LoVo (cell line): ENCODE data around the gene SRSF8.
A peak's percentile ranks its signal among the peaks of the same experiment; 100 is the strongest.

Experiments used
- DNase-seq: peaks from one replicate; pipeline ENCODE4 v3.0.0-alpha.2; 2016; ENCODE audit warnings: low spot score

SRSF8 gene

DNA sequence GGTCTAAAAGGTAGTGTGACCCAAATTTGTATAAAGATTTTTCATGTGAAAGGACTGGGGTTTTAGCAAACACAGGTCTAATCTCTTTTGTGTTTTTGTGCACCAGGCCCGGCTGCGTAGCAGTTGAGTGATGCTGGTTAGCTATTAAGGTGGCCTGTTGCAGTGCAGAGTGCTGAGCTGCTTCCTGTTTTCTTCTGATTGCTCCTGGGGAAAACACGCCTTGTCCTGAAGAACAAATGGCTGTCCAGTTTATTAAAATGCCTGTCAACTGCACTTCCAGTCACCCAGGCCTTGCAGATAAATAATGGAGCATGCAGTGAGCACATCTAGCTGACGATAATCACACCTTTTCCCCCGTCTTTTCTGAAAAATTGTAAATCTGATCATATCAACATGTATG is 1.8 kb downstream of the SRSF8 start:
- peak; percentile 90 for DNase-seq

DNA sequence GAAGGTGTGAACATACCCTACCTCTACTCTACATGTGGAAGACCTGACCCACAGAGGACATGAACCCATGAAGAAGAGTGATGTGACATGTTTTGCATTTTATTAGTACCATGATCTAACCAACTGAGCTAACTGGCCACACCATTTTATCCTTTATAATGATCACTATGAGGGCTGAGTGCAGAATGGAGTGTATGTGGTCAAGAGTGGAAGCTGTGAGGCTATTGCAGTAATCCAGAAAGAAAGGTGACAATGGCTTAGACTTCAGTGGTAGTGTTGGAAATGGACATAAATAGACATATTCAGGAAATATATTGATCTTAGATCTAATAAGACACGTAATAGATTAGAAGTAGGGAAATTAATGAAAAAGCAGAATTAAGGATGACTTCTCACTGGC is 3.8 kb downstream of the SRSF8 start:
- no peak for DNase-seq

DNA sequence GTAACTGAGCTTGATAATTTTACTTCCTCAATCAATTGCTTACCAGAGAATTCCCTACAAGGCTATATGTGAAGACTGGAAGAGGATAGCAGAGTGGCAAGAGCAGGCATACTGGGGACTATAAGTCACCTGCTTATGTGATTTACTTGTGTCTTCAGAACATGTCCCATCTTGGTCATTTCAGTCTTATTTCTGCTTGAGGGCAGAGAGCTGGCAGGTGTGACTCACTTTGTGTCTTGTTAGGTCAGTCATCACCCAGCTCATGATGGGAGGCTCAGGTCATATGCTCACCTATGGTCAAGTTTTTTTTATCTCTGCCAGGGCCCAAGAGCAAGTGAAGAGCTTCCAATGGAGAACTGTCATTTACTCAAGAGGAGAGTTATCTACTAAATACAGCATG is 6.2 kb downstream of the SRSF8 start:
- DNase-seq: no peak

DNA sequence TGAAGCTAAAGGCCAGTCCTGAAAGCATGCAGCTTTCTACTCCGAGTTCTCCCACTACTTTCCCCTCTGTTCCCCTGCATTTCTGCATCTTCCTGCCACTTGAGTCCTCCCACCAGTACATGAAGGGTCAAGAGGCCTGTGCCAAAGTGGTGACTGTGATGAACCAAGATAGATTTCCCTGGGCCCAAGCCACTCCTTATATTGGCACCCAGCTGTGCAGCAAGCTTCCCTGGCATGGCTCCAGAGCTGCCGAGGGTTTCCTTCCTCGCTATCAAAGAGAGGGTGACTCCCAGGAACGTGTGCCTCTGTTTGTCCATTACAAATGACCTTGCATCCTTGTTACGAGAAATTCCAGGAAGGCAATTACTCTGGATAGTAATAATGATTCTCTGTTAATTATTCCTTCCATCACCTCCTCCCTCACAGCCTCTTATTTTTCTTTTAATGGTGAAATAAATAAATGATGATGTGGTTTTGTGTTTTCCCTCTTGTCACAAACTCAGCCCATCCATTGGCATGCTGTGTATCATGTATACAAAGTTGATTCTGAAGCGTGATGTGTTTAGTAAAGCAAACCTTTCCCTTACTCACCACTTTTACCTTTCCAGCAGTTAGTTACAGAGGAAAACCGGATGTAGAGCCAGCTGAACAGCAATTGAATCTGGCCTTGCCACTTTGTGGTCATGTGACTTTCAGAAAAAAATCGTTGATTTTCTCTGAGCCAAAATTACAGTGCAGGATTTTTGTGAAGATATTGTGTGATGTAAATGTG is 8.3 kb downstream of the SRSF8 start:
- DNase-seq: peak; percentile 72

DNA sequence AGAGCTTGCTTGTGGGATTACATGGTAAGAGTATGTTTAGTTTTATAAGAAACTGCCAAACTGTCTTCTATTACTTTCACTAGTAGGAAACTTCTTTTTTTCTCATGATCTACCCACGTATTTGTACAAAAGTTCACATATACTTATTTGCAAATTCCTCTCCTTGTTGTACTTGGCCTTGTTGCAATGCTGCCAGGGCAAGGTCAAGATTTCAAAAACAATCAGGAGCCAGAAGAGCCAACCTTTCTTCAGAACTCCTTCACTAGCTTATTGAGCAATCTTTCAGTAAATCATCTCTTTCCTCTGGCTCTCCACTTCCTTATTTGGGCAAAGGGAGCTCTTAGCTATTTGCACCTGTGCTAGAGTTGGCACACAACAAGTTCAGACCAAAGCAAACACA is 9.7 kb downstream of the SRSF8 start:
- no peak for DNase-seq

DNA sequence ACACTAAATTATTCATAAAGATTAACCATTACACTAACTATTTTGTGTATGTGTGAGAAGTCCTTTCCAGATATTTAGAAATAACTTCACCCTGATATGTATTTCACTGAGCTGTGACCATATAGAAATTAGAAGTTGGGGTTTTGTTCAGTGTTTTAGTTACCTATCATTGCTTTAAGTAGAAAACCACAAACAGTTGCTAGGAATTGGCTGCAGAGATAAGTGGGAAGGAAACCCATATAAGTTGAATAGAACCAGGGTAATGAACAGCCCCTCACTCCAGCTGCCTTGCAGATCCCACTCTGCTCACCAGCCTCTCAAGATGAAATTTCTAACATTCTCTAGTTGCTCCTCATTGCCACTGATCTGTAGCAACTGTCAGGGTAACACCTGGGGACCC is 10.3 kb downstream of the SRSF8 start:
- DNase-seq: no peak

DNA sequence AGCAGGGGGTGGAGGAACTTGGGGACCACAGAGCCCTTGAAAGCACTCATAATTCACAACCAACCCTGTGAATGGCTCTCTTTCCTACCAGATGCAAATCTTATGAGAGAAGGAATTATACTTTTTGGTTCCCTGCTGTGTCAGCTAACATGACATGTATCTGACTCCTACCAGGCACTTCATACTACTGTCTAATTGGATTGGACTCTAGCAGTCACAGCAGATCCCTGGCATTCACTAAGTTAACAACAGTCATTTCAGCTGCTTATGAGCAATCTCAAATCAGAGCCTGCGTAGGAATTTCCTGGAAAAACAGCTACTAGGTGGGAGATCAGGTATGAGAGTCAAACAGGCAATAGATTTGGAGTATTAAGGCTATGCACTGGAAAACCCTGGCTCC is 11.8 kb downstream of the SRSF8 start:
- no peak for DNase-seq

DNA sequence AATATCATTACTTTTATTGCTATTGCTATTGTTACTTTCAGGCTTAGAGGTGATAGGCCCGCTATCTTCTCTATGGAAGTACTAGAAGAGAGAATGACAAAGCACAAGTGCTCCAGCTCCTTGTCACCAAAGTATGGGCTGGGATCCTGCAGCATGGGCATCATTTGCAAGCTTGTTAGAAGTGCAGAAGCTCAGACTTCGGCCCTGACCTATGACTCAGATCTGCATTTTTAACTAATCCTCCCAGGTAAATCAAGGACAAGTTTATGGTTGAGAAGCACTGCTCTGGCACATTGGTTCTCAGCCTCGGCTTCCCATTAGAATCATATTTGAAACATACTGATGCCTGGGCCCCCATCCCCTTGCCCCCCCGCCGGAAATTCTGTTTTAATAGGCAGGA is 14.3 kb downstream of the SRSF8 start:
- DNase-seq: no peak

DNA sequence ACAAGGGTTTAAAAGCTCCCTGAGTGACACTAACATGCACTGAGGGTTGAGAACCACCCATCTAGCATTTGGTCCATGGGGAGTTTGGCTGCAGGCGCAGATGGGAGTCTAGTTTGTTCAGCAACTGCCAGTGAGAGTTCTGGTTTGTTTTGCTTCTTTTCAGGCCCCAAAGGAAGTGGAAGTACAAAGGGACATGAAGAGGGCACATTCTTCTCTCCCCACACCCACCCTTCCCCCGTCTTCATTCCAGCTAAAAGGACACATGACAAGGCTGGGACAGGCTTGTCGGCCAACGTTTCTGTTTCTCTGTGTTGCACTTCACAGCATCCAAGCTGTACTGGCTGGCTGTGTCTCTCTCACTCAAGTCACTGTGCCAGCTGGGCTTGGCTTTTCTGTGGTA is 14.7 kb downstream of the SRSF8 start:
- DNase-seq: no peak

DNA sequence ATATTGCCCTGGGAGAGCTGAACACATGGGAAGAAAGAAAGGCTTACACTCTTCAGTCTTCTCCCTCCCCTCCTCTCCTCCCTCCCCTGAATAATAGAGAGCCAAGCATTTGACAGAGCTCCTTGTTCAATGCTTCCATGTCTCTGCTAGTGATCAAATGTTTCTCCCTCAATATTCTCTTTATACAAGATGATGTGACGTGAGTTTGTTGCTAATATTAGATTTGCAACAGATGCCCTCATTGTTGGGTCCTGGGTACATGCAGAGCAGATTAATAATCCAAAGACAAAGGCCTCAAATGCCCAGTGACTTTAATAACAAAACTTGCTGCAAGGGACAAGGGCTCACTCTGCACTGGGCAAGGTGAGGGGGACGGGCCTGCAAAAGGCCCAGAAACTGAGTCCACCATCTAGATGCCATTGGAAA is 15.9 kb downstream of the SRSF8 start:
- no peak for DNase-seq

DNA sequence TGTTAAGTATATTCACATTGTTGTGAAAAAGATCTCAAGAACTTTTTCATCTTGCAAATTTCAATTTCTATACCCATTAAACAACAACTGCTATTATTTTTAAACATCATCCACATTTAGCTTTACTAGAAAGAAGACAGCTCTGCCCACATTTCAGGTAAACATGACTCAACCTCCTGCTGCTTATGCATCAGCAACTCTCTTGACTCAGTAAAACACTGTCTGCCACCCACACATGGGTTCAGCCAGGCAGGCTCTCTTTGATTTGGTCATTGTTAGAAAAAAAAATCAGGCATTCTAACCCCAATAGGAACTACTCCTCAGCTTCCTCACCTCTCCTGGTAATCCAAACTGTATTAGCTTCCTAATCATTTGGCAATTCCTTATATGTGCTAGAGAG is 17.8 kb downstream of the SRSF8 start:
- DNase-seq: no peak

DNA sequence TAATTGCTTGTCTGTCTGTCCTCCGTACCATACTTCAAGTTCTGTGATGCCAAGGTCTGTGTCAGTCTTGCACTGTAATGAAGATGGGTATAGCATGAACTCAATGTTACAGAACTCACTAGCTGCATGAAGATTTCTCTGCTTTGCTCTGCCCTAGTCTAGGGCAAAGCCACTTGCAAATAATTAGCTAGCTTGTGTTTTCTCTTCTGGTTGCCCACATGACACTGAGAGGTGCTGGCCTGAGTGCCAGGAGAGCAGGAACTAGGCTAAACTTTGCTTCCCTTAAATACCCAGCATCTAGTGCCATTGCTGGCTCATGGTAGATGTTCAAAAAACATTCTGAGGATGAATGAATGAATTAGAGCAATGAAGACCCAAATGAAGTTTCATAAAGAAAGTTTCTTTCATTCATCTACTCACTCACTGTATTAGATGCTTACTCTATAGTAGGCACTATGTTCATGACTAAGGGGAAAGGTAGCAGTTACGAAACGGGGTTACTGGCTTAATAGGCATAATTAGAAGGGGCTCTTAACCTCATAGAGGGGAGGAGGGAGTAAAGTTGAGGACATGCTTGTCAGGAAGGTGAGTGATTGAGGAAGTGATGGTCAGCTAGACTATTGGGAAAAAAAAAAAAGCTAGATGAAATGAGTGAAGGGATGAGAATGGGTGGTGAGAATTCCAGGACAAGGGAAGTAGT is 18.5 kb downstream of the SRSF8 start:
- DNase-seq: no peak

DNA sequence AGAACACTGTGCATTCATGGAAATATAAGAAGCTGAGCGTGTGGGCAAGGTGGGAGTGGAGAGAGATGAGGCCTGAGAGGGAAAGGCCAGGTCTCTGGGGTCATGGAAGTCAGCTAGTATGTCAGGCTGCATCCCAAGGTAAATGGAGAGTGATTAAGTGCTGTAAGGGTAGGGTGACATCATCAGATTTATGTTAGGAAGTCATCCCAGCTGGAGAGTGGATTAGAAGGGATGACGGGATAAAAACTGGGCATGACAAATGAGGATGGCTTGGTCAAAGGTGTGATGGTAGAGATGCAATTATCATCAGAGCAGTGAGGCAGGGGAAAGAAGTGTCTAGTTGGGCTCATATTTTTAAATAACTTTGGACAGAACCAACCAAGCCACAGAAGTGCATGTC is 19.4 kb downstream of the SRSF8 start:
- no peak for DNase-seq

DNA sequence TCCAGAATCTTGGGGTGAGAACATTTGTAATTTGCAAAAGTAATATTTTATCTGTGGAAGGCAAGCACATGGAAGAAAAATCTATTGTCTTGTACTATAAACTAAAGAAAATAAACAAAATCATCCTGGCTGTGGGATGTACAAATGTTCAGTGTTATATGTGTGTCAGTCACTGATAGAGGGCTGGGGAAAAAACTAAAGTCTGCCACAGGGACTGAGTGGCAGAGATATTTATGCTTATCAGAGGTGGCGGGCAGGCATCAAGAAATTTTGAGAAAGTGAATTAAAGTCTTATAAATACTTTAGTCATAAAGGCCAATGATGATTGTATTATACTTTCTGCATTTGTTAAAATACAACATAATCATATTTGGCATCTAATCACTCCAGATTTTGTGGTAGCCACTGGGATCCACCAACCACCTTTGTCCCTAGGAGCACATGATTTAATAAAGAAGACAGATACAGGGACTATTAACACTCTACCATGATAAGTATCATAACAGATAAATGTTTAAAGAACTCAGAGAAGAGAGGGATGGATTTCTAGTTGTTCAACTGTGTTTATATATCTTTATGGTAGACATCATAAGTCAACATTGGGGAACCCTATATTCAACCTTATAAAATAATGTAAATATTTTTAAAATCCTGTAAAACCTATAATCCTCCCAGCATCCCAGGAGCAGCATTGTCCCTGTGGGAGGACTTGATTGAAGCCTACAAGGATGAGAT is 20.3 kb downstream of the SRSF8 start:
- DNase-seq: no peak

DNA sequence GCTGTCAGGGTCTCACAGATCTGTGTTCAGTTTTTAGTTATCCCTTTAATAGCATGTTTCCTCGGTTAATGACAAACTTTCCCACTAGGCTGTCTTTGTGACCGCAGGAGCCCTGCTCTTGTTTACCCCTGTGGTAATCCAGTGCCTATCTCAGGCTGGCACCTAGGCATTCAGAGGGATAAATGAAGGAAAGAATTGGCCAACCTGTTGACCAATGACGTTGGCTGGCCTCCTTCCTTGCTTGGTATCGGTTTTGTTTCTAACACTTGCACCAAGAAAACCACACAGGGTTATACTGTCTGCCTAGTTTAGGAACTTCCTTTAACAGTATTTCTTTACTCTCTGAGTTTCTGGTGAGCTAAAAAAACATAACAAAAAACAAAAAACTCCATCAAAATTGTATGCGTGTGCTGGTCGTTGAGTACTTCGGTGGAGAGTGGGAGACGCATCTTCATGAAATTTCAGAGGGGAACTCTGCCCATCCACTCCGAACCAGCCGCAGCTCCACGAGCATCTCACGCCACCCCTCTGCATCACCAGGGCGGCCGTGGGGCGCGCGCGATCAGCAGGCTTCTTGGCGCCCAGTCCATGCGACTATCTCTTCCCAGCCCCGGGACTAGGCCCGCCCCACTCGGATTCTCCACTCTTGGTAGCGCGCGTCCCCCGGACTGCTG is 22.4 kb downstream of the SRSF8 start:
- no peak for DNase-seq

DNA sequence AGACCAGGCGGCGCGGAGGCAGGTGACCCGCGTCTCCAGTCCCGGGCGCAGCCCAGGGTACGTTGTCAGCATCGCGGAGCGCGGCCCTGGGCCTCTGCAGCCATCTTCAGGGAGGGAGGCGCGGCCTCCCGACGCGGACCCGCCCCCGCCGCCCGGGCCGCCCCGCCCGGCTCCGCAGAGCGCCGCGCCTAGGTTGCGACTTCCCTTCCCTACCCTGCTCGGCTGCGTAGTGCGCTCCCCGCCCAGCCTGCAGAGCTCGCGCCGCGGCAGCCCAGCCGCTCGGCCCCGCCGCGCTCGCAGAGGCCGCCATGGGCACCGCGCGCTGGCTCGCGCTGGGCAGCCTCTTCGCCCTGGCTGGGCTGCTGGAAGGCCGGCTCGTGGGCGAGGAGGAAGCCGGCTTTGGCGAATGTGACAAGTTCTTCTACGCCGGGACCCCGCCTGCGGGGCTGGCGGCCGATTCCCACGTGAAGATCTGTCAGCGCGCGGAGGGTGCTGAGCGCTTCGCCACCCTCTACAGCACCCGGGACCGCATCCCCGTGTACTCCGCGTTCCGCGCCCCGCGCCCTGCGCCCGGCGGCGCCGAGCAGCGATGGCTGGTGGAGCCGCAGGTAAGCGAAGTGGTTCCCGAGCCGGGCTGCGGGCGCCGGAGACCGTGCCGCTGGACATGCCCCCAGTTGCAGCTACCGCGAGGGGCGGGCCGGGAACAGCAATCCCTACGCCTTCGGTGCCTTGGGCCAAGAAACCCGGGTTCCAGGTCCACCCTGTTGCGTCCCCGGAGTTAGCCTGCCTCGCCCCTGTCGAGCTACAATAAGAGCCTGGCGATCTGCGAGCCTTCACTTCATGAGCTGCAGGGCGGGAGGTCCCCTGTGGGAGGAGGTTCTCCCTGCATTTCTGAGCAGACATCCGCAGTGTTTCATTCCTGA is 23.2 kb downstream of the SRSF8 start, which contains the start of gene ENDOD1:
Gene ENDOD1, plus strand, starts transcription at position 227 of the 923 bp plus-strand sequence. Its CDS starts 82 bp downstream, at position 309.
- DNase-seq: peak; percentile 87

DNA sequence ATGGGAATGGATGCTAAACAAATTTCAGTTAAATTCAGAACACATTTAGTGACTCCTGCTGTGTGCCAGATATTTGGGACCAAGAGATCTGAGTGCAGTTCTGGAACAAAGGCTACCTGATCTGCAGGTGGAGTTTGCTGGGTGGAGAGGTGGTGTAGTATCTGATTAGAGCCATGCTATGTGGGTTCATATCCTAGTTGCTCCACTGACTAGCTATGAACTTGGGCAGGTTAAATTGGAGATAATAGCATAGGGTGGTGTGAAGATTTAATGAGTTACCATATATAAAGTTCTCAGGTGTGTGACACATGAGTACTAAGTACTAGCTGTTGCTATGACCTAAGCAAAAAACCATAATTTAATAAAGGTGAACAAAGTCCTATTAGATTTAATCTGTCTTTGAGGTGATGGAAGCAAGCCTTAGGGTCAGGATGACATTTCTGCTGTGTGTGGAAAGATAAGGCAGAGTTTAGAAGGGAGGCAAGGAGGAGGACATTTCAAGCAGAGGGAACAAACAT is 25.0 kb downstream of the SRSF8 start:
- no peak for DNase-seq

DNA sequence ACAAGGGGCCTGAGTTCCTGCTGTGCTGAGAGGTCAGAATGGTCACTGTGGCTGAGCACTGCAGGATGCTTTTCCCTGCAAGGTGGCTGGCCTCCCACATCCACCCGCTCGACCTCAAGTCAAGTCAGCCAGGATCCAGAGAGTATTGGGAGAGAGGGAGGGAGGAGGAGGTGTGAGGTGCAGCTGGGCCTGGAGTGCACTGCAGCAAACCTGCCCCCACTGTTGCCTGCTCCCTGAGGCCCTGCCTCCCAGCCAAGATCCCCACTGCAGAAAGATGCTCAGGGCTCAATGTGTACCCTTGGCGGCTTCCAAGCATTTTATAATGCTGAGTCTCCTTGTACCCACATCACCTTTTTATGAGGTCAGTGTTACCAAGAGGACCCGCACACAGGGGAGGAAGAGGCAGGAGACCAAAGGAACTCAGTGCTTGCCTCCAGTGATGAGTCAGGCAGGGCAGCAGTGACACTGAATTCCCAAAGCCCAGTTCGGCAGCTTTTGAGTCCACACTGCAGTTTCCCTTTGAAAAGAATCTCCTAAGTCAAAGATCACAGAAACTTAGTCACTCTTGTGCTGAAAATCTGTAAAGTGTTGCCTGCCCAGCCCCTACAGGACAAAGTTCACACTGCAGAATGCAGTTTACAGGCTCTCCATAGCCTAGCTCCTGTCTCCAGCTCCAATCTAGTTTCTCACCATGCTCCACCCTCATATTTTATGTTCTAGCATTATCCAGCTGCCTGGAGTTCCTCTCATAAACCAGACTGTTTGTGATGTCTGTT is 26.0 kb downstream of the SRSF8 start:
- peak; percentile 75 for DNase-seq

DNA sequence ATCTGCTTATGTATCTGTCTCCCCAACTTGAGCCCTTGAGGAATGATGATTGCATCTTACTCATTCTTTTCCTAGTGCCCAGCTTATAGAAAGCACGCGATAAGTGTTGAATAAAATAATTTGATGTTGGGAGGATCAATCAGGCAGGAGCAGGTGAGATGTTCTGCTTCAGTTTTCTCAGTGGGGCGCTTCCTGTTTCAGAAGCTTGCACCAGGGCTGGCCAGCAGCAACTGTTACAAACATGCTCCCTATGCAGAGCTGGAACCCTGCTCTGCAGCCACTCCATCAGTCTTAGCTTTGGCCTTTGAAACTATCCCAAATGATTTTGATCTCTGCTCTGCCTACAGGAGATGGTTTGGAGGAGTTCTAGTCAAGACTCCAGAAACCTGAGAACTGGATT is 26.8 kb downstream of the SRSF8 start:
- no peak for DNase-seq

DNA sequence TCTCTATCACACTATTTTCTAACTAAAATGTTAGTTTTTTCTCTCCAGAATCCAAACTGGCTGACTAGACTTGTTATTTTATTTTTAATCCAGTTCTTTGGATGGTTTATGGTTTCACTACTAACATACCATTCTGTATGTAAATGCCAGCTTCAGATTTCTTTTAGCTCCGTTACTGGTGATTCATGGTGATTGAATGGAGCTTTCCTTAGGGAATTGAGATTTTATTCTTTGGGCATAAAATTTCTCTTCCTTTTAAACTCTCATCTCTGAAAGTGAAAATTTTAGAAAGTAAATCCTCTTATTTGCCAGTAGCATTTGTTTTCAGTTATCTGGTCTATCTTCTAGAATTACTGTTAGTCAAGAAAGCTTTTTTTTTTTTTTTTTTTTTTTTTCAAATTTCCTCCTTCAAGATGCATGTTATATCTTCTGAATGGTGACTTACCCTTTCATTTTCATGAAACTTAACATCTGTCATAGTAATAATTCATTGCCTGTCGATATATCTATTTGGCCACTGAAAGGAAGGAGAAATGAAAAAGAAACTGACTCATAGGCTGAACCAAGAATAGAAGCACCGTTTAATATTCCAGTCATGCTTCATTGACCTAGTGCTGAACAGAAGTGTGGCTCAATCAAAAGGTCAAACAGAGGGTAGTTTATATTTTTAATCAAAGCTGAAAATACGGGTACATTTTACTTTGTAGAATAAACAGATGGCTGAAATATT is 29.3 kb downstream of the SRSF8 start:
- no peak for DNase-seq
